ENCODE results near the gene PTGR3.

PTGR3 gene

DNA sequence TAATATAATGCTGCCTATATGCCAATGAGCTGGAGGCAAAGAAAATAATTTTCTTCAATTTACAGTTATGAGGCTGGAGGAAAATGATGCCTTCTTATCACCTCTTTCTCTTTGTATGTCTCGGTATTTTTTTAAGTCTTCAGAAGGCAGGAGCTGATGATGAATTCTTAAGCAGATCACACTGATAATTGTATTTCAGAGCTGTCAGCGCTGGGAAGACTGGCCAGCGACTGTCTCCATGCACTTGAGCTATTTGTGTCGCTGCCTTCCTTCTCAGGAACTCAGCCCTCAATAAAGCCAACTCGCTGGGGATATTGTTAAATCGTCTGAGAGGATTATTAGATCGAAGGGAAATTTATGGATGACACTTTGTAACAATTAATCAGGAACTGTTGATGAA, 40.3 kb downstream of the PTGR3 start:
- Mint-ChIP-seq H3K27ac (no peak overlapping the region), H3K9me3 (no peaks in the 10 kb centered on the region)
- CTCF ChIA-PET = no interaction called here

DNA sequence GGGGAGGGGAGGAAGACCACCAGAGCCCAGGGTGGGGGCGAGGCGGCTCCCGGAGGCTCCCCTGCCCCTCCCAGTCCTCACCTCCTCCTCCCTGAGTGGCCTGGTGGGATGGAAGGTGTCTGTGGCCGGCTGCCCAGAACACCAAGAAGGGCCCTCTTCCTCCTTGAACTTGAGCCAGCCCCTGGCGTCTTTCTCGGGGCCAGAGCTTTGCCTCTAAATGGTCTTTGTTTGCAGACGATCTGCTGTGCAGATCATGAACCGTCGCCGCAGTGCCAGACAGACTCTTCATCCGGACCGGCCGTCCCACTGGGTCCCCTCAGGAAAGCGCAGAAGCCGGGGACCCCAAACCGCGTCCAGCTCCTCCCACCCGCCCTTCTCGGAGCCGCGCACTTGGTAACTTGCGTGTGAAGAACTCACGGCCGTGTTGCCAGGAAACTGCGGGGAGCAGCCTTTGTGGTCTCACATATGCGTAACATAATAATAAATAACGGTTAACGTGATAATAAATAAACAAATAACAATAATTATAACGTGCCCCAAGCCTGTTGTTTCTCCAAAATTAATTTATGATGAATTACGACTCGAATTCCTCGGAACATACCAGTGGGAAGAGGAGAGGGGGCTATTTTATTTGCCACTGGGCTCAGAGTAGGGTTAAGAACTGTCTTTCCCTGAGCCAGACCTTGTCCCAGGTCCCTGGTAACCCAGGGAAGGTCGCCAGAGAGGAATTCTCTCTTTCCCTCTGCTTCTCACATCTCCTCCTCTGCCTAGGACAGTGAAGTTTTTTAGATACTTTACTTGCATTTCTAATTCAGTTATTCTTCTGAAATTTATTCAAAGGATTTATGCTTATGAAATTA, 41.0 kb downstream of the PTGR3 start:
- no peaks in the 10 kb centered on the region for H3K9me3 Mint-ChIP-seq
- H3K4me3 Mint-ChIP-seq = no peak overlapping the region

More for the DNA sequence above, 40.3 kb downstream of the PTGR3 start:
- H3K4me3 Mint-ChIP-seq = no peak overlapping the region
- no peaks in the 10 kb centered on the region for H3K36me3 Mint-ChIP-seq
- no peak for DNase-seq
- no peaks in the 10 kb centered on the region for H3K4me1 Mint-ChIP-seq
- peaks cover 34% of the 10 kb centered on the region for H3K27me3 Mint-ChIP-seq

DNA sequence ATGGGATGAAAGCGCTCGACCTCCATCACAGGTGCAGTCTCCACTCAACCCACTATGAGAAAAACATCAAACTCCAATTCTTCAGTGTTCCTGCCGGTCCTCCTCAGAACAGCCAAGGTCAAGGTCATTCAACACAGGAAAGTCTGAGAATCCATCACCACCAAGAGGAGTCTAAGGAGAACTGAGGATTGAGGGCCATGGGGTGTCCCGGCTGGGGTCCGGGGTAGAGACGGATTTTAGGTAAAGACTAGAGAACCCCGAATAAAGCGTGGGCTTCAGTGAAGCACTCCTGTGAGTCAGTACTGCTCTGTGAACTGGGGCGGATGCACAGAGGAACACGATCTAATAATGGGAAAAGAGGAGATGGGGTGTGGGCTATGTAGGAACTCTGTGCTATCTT, 41.8 kb downstream of the PTGR3 start:
- Mint-ChIP-seq H3K36me3 (no peaks in the 10 kb centered on the region), H3K27ac (no peak overlapping the region), H3K4me1 (no peaks in the 10 kb centered on the region), H3K27me3 (peaks cover 28% of the 10 kb centered on the region), H3K9me3 (no peaks in the 10 kb centered on the region), H3K4me3 (no peak overlapping the region)
- CTCF ChIA-PET = no interaction called here
- no peak for DNase-seq

More for the DNA sequence above, 41.0 kb downstream of the PTGR3 start:
- CTCF ChIA-PET = no interaction called here
- Mint-ChIP-seq H3K36me3 (no peaks in the 10 kb centered on the region), H3K27me3 (peaks cover 33% of the 10 kb centered on the region), H3K27ac (no peak overlapping the region), H3K4me1 (no peaks in the 10 kb centered on the region)
- DNase-seq = no peak

DNA sequence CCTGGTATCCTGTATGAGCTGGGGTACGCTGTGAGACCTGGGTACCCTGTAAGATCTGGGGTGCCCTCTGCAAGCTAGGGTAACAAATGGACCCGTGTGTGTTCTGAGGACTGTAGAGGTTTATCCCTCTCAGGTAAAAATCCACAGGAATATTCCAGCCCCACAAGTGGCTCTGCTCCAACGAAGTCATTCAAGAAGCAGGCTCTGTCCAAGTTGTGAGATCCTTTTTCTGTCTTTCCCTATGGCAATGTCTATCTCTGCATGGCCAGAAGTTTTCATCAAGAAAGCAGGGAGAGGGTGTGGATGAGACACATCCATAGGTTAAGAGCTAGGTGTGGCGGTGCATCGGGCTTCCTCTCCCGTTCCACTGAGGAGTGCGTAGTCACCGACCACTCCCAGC, 43.0 kb downstream of the PTGR3 start:
- Mint-ChIP-seq H3K9me3 (no peaks in the 10 kb centered on the region), H3K36me3 (no peaks in the 10 kb centered on the region), H3K27ac (no peak overlapping the region), H3K4me3 (no peak overlapping the region), H3K27me3 (peaks cover 28% of the 10 kb centered on the region), H3K4me1 (peaks cover 10% of the 10 kb centered on the region)
- no peak for DNase-seq
- CTCF ChIA-PET = no interaction called here

DNA sequence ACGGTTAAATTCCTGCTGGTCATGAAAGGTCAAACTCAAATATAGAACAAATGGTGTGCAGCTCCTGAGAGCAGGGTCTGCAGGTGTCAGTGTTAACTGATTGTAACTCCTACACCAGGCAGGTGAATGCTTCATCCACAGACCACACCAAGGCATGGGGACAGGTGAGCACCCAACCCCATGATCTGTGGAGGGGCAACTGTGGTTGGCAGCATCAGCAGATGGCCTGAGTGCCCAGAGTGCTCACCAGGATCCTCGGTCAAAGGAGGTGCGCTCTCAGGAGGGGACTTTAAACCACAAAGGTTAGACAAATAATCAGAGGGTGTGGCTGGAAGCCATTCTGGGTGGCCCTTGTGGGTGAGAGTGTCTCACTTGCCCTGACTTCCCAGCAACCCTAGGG, 44.5 kb downstream of the PTGR3 start:
- DNase-seq = no peak
- Mint-ChIP-seq H3K4me3 (no peak overlapping the region), H3K36me3 (no peaks in the 10 kb centered on the region), H3K27ac (no peak overlapping the region), H3K4me1 (peaks cover 10% of the 10 kb centered on the region), H3K27me3 (peaks cover 33% of the 10 kb centered on the region), H3K9me3 (no peaks in the 10 kb centered on the region)
- CTCF ChIA-PET = no interaction called here

DNA sequence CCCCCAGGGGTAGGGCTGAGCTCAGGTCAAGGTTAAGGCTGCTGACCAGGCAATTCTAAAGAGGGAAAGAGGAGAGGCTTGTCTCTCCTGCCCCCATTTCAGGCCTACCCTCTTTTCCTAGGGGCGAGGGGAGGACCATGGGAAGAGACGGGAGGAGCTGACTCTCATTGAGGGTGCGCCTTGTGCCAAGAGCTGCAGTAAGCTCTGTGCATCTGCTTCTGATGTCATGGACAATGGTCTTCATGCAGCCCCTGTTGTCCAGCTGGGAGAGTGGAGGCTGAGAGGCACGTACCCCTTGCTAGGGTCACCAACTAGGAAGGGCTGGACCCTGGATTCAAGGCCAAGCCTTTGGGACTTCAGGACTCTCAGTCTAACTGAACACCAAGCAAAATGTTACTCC, 45.2 kb downstream of the PTGR3 start:
- no peak overlapping the region for H3K4me3 Mint-ChIP-seq
- H3K9me3 Mint-ChIP-seq = no peaks in the 10 kb centered on the region
- DNase-seq = no peak
- H3K36me3 Mint-ChIP-seq = no peaks in the 10 kb centered on the region
- no peak overlapping the region for H3K27ac Mint-ChIP-seq
- peaks cover 10% of the 10 kb centered on the region for H3K4me1 Mint-ChIP-seq
- peaks cover 37% of the 10 kb centered on the region for H3K27me3 Mint-ChIP-seq
- CTCF ChIA-PET = no interaction called here

DNA sequence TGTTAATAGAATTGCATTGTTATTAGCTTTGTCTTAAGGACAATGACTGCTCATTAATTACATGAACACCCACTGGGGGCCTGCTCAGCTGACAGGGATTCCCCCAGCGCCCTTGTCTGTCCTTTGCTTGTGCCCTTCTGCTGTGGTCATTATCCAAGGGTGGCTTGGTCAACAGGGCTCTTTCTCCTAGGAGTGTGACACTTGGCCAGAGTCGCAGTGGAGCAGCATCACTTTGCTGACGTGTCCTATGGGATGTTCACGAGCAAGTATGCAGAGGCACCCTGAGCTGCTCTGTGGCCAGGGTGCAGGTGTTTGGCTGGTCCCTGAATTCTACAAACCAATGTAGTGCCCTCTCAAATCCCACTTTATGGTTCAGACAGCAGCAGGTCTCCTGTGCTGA, 46.0 kb downstream of the PTGR3 start:
- no peak for DNase-seq
- H3K9me3 Mint-ChIP-seq = no peaks in the 10 kb centered on the region
- H3K36me3 Mint-ChIP-seq = no peaks in the 10 kb centered on the region
- peaks cover 10% of the 10 kb centered on the region for H3K4me1 Mint-ChIP-seq
- H3K4me3 Mint-ChIP-seq = no peak overlapping the region
- CTCF ChIA-PET = no interaction called here
- peaks cover 33% of the 10 kb centered on the region for H3K27me3 Mint-ChIP-seq
- no peak overlapping the region for H3K27ac Mint-ChIP-seq

DNA sequence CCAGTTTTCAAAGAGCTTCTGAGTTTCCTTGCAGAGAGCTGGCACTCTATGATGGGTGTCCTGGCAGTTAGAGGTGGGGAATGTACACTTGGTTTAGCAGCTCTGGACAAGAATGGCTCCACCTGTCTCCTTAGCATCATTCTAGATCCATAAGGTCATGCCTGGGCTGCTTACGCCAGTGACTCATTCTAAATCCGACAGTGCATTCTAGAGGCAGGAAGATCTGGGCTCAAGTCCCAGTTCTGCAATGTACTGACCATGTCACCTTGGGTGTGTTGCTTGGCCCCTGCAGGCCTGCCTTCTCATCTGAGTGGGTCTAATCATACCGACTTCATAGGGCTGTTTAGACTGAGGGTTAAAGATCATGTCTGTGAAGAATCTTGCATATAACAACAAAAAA, 46.5 kb downstream of the PTGR3 start:
- peaks cover 10% of the 10 kb centered on the region for H3K4me1 Mint-ChIP-seq

DNA sequence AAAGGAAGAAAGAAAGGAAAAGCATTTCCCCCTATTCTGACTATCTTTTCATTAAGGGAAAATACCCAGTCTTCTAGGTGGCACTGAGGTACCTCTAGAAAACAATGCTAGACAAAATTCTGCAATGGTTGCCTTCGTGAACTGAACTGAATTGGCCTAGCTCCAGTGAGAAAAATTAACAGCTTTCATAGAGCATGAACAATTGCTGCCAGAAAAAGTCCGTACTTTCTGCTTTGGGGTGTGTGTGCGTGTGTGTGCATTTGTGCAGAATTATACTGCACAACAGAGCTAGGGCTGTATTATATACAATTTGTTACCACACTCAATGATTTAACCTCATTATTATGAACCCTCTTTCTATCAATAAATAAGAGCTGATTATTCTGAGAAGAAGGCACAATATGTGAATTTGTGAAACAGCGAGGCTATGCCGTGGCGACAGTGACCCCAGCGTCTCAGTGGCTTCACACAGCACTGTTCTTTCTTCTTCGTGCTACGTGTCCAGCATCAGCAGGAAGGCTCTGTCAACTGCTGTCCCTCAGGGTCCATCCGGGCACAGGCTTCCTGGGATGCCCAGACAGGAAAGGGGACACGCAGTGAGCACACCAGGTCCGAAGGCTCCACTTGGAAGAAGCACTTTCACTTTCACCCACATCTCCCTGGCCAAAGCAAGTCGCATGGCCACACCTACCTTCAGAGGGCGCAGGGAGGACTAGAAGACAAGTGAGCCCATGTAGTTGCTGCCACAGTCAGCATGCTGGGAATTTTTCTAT, 47.5 kb downstream of the PTGR3 start:
- peaks cover 10% of the 10 kb centered on the region for H3K4me1 Mint-ChIP-seq
- H3K36me3 Mint-ChIP-seq = no peaks in the 10 kb centered on the region
- CTCF ChIA-PET = no interaction called here
- peak; percentile 50 for DNase-seq
- no peaks in the 10 kb centered on the region for H3K9me3 Mint-ChIP-seq
- H3K4me3 Mint-ChIP-seq = peak overlapping the region; percentile 67
- no peak overlapping the region for H3K27ac Mint-ChIP-seq
- H3K27me3 Mint-ChIP-seq = peaks cover 22% of the 10 kb centered on the region

More for the DNA sequence above, 46.5 kb downstream of the PTGR3 start:
- Mint-ChIP-seq H3K27me3 (peaks cover 29% of the 10 kb centered on the region), H3K4me3 (no peak overlapping the region), H3K9me3 (no peaks in the 10 kb centered on the region), H3K36me3 (no peaks in the 10 kb centered on the region), H3K27ac (no peak overlapping the region)
- CTCF ChIA-PET = no interaction called here
- DNase-seq = no peak

DNA sequence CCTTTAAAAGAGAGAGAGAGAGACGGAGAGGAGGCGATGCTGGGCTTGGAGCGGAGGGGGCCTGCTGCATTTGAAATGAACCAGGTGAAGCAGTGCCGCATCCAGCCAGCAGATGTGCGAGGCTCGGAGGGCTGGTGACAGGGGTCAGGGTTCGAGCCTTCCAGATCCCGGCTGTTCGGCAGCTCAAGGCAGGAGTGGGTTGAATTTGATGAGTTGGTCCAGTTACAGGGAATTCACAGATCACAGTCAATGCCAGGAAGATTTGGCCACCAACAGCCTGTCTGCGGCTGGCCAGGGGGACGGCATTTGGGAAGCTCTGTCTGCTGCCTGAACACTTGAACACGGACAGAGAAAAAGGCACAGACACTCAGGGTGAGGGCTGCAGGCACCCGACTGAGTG, 48.6 kb downstream of the PTGR3 start:
- no peak overlapping the region for H3K27ac Mint-ChIP-seq
- H3K36me3 Mint-ChIP-seq = no peaks in the 10 kb centered on the region
- H3K27me3 Mint-ChIP-seq = peaks cover 17% of the 10 kb centered on the region
- CTCF ChIA-PET = no interaction called here
- no peak overlapping the region for H3K4me3 Mint-ChIP-seq
- H3K4me1 Mint-ChIP-seq = peaks cover 10% of the 10 kb centered on the region
- H3K9me3 Mint-ChIP-seq = no peaks in the 10 kb centered on the region
- DNase-seq = no peak

DNA sequence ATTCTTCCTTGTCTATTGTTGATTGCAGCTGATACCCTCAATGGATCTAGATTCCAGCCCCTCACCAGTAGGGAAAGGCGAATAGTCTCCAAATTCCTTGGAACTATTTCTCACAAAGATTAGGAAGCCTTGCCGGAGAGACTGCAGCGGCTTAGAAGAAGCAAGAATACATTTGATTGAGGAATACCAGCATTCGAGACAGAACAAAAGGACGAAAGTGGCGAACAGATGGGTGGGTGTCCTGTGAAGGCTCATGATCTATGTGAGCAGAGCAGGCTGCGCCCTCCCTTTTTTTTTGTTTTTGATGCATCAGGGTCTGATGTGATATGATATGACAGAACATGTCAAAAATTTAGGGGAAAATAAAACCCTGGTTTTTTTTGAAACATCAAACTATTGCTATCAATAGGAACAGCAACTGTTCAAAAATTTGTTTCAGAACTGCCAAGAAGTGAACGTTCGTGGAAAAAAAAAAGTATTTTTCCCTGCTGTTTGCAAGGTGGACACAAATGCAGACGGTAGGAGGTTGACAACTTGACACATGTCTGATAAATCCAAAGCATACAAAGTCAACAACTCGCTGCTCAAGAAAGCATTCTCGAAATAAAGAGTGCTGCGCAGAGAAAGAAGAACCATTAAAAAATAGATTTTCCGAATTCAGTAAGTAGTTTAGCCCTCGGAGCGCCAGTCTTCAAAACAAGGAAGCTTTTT, 49.1 kb downstream of the PTGR3 start:
- no peak overlapping the region for H3K27ac Mint-ChIP-seq
- H3K4me1 Mint-ChIP-seq = peaks cover 10% of the 10 kb centered on the region
- CTCF ChIA-PET = no interaction called here

DNA sequence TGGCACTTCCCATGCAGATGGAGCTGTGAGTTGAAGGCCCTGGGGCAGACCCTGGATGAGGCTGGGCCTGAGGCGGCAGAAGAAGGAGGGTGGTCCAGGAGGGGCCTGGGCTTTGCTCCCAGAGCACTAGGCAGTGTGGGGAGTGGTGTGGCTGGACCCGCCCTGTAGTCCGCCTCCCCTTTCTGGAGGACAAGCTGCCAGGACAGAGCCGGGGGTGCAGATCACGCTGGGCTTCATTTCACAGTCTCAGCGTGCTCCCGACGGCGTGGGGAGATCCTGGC, 49.8 kb downstream of the PTGR3 start:
- no peak overlapping the region for H3K27ac Mint-ChIP-seq
- peaks cover 10% of the 10 kb centered on the region for H3K4me1 Mint-ChIP-seq
- no peak for DNase-seq
- H3K36me3 Mint-ChIP-seq = no peaks in the 10 kb centered on the region
- CTCF ChIA-PET = no interaction called here
- peaks cover 17% of the 10 kb centered on the region for H3K27me3 Mint-ChIP-seq
- H3K9me3 Mint-ChIP-seq = no peaks in the 10 kb centered on the region
- no peak overlapping the region for H3K4me3 Mint-ChIP-seq

More for the DNA sequence above, 49.1 kb downstream of the PTGR3 start:
- Mint-ChIP-seq H3K9me3 (no peaks in the 10 kb centered on the region), H3K27me3 (peaks cover 17% of the 10 kb centered on the region), H3K4me3 (no peak overlapping the region), H3K36me3 (no peaks in the 10 kb centered on the region)
- no peak for DNase-seq
